ENCODE measurements around the gene PPBP. TPM values are rescaled to one million over a fixed set of nuclear protein-coding genes. Genes with fewer than 3 reads are reported as not detected.

Gene PPBP
- total RNA-seq, 1 donor from 2014 or later, result not detected

DNA sequence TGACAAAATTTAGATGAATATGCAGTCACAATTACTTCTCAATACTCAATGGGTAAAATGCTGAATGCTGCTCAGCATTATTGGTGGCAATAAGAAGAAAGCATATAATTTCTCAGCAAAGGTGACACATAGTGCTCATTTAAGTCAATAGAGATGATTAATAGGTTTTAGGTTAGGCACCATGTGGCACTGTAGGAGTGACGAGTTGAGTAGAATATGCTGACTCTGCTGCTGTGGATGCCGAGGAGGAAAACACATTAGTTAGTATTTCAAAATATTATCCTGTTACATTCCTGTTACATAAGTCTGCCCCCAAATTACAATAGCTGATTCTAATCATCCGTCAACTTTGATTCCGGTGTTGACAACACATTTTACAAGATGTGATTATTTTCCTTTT, 24.1 kb upstream of the PPBP start:
- H3K27ac Mint-ChIP-seq (ENCODE audit: unreplicated experiment), result no peak overlapping the region
- no peak overlapping the region for H3K4me3 Mint-ChIP-seq (ENCODE audit: unreplicated experiment)
- H3K27me3 Mint-ChIP-seq (ENCODE audit: unreplicated experiment), result peaks cover 1% of the 10 kb centered on the region
- DNase-seq, result no peak
- no peaks in the 10 kb centered on the region for H3K36me3 Mint-ChIP-seq (ENCODE audit: unreplicated experiment)
- TF ChIP-seq, protein P1, sequence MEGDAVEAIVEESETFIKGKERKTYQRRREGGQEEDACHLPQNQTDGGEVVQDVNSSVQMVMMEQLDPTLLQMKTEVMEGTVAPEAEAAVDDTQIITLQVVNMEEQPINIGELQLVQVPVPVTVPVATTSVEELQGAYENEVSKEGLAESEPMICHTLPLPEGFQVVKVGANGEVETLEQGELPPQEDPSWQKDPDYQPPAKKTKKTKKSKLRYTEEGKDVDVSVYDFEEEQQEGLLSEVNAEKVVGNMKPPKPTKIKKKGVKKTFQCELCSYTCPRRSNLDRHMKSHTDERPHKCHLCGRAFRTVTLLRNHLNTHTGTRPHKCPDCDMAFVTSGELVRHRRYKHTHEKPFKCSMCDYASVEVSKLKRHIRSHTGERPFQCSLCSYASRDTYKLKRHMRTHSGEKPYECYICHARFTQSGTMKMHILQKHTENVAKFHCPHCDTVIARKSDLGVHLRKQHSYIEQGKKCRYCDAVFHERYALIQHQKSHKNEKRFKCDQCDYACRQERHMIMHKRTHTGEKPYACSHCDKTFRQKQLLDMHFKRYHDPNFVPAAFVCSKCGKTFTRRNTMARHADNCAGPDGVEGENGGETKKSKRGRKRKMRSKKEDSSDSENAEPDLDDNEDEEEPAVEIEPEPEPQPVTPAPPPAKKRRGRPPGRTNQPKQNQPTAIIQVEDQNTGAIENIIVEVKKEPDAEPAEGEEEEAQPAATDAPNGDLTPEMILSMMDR (IDR thresholded peaks at IDR 0.05; ENCODE audit: partially characterized antibody, unreplicated experiment), result no peak
- no peaks in the 10 kb centered on the region for H3K9me3 Mint-ChIP-seq (ENCODE audit: unreplicated experiment)
- no peaks in the 10 kb centered on the region for H3K4me1 Mint-ChIP-seq (ENCODE audit: low read depth, unreplicated experiment)

DNA sequence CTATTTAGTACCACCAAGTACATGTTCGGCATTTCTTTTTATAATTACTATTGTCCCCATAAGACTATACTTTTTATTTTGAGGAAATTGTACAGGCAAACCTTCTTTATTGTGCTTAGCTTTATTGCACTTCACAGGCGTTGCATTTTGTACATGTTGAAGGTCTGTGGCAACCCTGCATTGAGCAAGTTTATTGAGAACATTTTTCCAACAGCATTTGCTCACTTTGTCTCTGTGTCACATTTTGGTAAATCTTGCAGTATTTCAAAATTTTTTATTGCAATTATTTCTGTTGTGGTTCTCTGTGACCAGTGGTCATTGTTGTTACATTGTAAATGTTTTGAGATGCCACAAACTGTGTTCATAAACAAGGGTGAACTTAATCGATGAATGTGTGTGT, 21.3 kb upstream of the PPBP start:
- DNase-seq, result no peak
- TF ChIP-seq, protein P1 (IDR thresholded peaks at IDR 0.05; ENCODE audit: partially characterized antibody, unreplicated experiment), result no peak
- Mint-ChIP-seq H3K9me3 (ENCODE audit: unreplicated experiment) (no peaks in the 10 kb centered on the region), H3K27me3 (ENCODE audit: unreplicated experiment) (peaks cover 1% of the 10 kb centered on the region), H3K4me1 (ENCODE audit: low read depth, unreplicated experiment) (no peaks in the 10 kb centered on the region), H3K27ac (ENCODE audit: unreplicated experiment) (no peak overlapping the region), H3K4me3 (ENCODE audit: unreplicated experiment) (no peak overlapping the region), H3K36me3 (ENCODE audit: unreplicated experiment) (no peaks in the 10 kb centered on the region)

DNA sequence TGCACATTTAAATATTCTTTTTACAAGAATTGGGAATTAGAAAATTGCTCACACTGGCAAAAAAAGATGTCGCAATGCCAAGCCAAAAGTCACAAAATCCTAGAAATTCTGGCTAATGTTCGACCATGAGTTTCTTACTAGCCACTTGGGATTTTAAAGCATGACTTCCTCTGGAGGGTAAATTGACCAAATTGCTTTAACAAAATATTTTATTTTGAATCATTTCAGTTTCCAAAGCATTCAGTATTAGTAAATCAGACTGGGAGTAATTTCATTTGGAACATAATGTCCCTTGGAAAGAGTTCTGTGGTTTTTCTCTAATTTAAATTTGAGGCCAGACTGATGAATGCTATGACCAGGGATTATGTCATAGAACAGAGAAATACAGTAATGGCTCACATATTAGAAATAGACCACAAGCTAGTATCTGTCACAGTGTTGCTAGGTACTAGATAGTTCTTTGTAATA, 18.1 kb upstream of the PPBP start:
- H3K27ac Mint-ChIP-seq (ENCODE audit: unreplicated experiment), result no peak overlapping the region
- H3K9me3 Mint-ChIP-seq (ENCODE audit: unreplicated experiment), result no peaks in the 10 kb centered on the region
- no peaks in the 10 kb centered on the region for H3K27me3 Mint-ChIP-seq (ENCODE audit: unreplicated experiment)
- DNase-seq, result no peak
- H3K4me1 Mint-ChIP-seq (ENCODE audit: low read depth, unreplicated experiment), result no peaks in the 10 kb centered on the region
- TF ChIP-seq, protein P1 (IDR thresholded peaks at IDR 0.05; ENCODE audit: partially characterized antibody, unreplicated experiment), result no peak
- H3K36me3 Mint-ChIP-seq (ENCODE audit: unreplicated experiment), result no peaks in the 10 kb centered on the region
- H3K4me3 Mint-ChIP-seq (ENCODE audit: unreplicated experiment), result no peak overlapping the region

DNA sequence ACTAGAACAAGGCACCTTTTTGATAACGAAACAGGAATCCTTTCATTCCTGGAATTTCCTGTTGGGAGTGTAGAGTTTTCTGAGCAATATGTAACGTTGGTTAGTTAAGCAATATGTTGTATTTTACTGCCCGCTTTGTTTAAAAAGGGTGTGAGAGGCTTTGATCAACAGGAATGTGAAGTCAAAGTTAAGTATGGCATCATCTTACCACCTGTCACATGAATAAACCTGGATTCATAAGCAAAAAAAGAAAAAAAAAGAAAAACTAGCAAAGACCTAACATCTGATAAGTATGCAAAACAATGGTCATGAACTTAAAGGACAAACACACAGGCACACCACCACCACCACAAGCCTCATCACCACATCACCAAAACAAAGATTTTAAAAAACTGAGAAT, 17.5 kb upstream of the PPBP start:
- Mint-ChIP-seq H3K9me3 (ENCODE audit: unreplicated experiment) (no peaks in the 10 kb centered on the region), H3K27ac (ENCODE audit: unreplicated experiment) (no peak overlapping the region), H3K27me3 (ENCODE audit: unreplicated experiment) (no peaks in the 10 kb centered on the region), H3K4me3 (ENCODE audit: unreplicated experiment) (no peak overlapping the region), H3K4me1 (ENCODE audit: low read depth, unreplicated experiment) (no peaks in the 10 kb centered on the region), H3K36me3 (ENCODE audit: unreplicated experiment) (no peaks in the 10 kb centered on the region)
- TF ChIP-seq, protein P1 (IDR thresholded peaks at IDR 0.05; ENCODE audit: partially characterized antibody, unreplicated experiment), result no peak
- no peak for DNase-seq

DNA sequence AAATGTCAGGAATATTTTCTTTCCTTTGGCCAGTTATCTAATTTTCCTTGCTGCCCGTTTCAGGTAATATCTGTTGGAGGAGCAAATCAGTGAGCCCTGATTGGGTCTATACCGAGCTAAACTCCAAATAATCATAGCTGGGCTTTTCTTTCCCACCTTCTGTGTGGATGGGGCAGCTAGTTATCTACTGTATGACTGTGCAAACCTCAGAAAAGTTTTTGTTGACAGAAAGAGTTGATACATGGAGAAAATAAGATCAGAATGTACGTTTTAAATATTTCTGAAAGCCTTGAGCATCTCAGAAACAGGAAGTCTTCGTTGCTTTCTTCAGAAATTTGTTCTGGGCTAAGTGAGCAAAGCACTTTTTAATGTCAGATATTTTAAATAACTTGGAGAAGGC, 16.7 kb upstream of the PPBP start:
- no peak for DNase-seq
- no peaks in the 10 kb centered on the region for H3K36me3 Mint-ChIP-seq (ENCODE audit: unreplicated experiment)
- no peak overlapping the region for H3K4me3 Mint-ChIP-seq (ENCODE audit: unreplicated experiment)
- TF ChIP-seq, protein P1 (IDR thresholded peaks at IDR 0.05; ENCODE audit: partially characterized antibody, unreplicated experiment), result no peak
- H3K27me3 Mint-ChIP-seq (ENCODE audit: unreplicated experiment), result no peaks in the 10 kb centered on the region
- H3K9me3 Mint-ChIP-seq (ENCODE audit: unreplicated experiment), result no peaks in the 10 kb centered on the region
- no peak overlapping the region for H3K27ac Mint-ChIP-seq (ENCODE audit: unreplicated experiment)
- H3K4me1 Mint-ChIP-seq (ENCODE audit: low read depth, unreplicated experiment), result no peaks in the 10 kb centered on the region
